ENCODE data around the gene INPPL1.
"Not testable (repeated sequence)": the region's sequence is repeated elsewhere in the genome, so short reads cannot be mapped to it uniquely, and the experiment has no call there.

Gene INPPL1

GRCh38 chr11:72188267-72188666 lies 36.3 kb upstream of the INPPL1 start:
- no peak overlapping the region for H3K27ac ChIP-seq
- ChIA-PET CTCF (no interaction called here), POLR2A (ENCODE audit: low non-redundant PET) (no interaction called here)
- DNase-seq (ENCODE audit: low spot score) = no peak
- TF ChIP-seq, protein P1, sequence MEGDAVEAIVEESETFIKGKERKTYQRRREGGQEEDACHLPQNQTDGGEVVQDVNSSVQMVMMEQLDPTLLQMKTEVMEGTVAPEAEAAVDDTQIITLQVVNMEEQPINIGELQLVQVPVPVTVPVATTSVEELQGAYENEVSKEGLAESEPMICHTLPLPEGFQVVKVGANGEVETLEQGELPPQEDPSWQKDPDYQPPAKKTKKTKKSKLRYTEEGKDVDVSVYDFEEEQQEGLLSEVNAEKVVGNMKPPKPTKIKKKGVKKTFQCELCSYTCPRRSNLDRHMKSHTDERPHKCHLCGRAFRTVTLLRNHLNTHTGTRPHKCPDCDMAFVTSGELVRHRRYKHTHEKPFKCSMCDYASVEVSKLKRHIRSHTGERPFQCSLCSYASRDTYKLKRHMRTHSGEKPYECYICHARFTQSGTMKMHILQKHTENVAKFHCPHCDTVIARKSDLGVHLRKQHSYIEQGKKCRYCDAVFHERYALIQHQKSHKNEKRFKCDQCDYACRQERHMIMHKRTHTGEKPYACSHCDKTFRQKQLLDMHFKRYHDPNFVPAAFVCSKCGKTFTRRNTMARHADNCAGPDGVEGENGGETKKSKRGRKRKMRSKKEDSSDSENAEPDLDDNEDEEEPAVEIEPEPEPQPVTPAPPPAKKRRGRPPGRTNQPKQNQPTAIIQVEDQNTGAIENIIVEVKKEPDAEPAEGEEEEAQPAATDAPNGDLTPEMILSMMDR (conservative IDR thresholded peaks at IDR 0.05; ENCODE audit: low read depth) = no peak

DNA sequence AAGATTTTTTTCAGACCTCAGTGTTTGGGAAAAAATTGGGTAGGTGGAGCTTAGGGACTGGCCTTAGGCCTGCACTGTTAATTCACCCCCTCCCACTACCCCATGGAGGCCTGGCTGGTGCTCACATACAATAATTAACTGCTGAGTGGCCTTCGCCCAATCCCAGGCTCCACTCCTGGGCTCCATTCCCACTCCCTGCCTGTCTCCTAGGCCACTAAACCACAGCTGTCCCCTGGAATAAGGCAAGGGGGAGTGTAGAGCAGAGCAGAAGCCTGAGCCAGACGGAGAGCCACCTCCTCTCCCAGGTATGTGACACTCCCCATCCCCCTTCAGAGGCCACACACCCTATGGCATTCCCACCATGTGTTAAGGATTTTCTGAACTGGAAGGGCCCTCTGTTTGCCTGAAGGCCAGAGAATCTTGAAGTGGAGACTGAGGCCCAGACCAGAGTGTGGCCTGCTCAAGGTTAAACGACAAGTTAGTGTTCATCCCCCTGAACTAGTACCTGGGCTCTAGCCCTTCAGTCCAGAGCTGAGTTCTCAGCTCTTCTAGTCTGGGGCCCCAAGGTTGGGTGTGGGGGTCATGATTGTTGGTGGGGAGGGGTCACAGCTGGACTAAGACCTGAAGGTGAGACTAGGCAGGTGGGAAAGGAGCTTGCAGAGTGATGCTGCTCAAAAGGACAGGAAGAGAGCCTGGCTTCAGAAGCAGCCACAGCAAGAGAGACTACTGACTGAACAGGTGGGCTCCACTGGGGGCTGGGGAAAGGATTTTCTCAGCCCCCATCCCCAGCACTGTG lies 34.9 kb upstream of the INPPL1 start:
- no peak for DNase-seq (ENCODE audit: low spot score)
- ChIA-PET CTCF (interaction anchor here (0.6 to 1.3 kb wide), 3 partner anchors 165 to 261 kb away, joined by 3 to 6 read pairs (median 4); partner anchors contain the start of gene XNDC1N), POLR2A (ENCODE audit: low non-redundant PET) (no interaction called here)
- TF ChIP-seq, protein P1 (conservative IDR thresholded peaks at IDR 0.05; ENCODE audit: low read depth) = no peak
- no peak overlapping the region for H3K27ac ChIP-seq

GRCh38 chr11:72190631-72191071 lies 33.9 kb upstream of the INPPL1 start:
- no peak for DNase-seq (ENCODE audit: low spot score)

GRCh38 chr11:72191961-72192381 lies 32.6 kb upstream of the INPPL1 start, which contains the start of gene FOLR1:
Gene FOLR1 (plus strand): TSS chr11:72192140. CDS start chr11:72192174, 34 bp downstream.
- no peak for DNase-seq (ENCODE audit: low spot score)
- TF ChIP-seq, protein P1 (conservative IDR thresholded peaks at IDR 0.05; ENCODE audit: low read depth) = no peak
- POLR2A ChIA-PET (ENCODE audit: low non-redundant PET) = no interaction called here
- no peak within 1 kb of the TSS for H3K27ac ChIP-seq
- CTCF ChIA-PET = no interaction called here

More at GRCh38 chr11:72190631-72191071, 33.9 kb upstream of the INPPL1 start:
- no peak overlapping the region for H3K27ac ChIP-seq
- TF ChIP-seq, protein P1 (conservative IDR thresholded peaks at IDR 0.05; ENCODE audit: low read depth) = no peak
- CTCF ChIA-PET = interaction anchor here (1.1 to 1.3 kb wide), 2 partner anchors 47 to 166 kb away, joined by 4 to 6 read pairs; no protein-coding TSS in a partner anchor
- POLR2A ChIA-PET (ENCODE audit: low non-redundant PET) = no interaction called here

GRCh38 chr11:72195518-72196270 lies 28.9 kb upstream of the INPPL1 start:
- TF ChIP-seq, protein P1 (conservative IDR thresholded peaks at IDR 0.05; ENCODE audit: low read depth) = no peak
- H3K27ac ChIP-seq = no peak overlapping the region
- POLR2A ChIA-PET (ENCODE audit: low non-redundant PET) = no interaction called here
- no peak for DNase-seq (ENCODE audit: low spot score)
- CTCF ChIA-PET = no interaction called here

DNA sequence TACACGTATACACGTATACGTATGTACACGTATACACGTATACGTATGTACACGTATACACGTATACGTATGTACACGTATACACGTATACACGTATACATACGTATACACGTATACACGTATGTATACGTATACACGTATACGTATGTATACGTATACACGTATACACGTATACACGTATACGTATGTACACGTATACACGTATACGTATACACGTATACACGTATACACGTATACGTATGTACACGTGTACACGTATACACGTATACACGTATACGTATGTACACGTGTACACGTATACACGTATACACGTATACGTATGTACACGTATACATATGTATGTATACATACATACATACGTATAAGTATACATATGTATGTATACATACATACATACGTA lies 23.1 kb upstream of the INPPL1 start:
- CTCF ChIA-PET; DNase-seq (ENCODE audit: low spot score); POLR2A ChIA-PET (ENCODE audit: low non-redundant PET); H3K27ac ChIP-seq: not testable (repeated sequence)

Data from RWPE1 (cell line).